C4-2B (cell line): Measurements from ENCODE around the gene DDX39A.
"Not testable (repeated sequence)": the region's sequence is repeated elsewhere in the genome, so short reads cannot be mapped to it uniquely, and the experiment has no call there.

ENCODE experiments used
- H3K27ac ChIP-seq: fragments of 450-650 bp; 2 replicates; pipeline ENCODE4 v1.5.1; 2017
- ZFX ChIP-seq: fragments of 450-650 bp; IDR thresholded peaks from 2 replicates; pipeline ENCODE4 v1.6.1; 2017
- TF ChIP-seq, protein P1 (sequence below): fragments of 450-650 bp; conservative IDR thresholded peaks from 2 replicates; pipeline ENCODE4 v1.5.1; 2017; ENCODE audit warnings: mild to moderate bottlenecking

Gene DDX39A

DNA sequence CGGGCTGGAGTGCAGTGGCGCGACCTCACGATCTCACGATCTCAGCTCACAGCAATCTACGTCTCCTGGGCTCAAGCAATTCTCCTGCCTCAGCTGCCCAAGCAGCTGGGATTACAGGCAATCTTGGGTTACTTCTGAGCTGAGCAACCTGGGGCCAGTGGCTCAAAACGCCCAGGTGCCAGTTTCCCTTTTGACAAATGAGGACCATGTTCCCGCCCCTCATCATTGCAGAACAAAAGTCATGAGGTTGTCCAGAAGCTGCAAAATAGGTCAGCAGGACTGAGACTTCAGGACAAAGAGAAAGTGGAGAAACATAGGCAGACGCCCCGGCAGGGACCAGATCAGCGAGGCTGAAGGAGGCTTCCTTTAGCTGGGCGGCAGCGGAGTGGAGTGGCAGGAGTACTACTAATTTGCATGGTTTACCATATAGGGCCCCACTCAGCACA is 41.2 kb downstream of the DDX39A start:
- H3K27ac ChIP-seq, result no peak overlapping the region
- TF ChIP-seq, protein P1, sequence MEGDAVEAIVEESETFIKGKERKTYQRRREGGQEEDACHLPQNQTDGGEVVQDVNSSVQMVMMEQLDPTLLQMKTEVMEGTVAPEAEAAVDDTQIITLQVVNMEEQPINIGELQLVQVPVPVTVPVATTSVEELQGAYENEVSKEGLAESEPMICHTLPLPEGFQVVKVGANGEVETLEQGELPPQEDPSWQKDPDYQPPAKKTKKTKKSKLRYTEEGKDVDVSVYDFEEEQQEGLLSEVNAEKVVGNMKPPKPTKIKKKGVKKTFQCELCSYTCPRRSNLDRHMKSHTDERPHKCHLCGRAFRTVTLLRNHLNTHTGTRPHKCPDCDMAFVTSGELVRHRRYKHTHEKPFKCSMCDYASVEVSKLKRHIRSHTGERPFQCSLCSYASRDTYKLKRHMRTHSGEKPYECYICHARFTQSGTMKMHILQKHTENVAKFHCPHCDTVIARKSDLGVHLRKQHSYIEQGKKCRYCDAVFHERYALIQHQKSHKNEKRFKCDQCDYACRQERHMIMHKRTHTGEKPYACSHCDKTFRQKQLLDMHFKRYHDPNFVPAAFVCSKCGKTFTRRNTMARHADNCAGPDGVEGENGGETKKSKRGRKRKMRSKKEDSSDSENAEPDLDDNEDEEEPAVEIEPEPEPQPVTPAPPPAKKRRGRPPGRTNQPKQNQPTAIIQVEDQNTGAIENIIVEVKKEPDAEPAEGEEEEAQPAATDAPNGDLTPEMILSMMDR, result no peak
- no peak for TF ChIP-seq ZFX

- no peak for TF ChIP-seq ZFX
- TF ChIP-seq, protein P1, result no peak
- H3K27ac ChIP-seq, result no peak overlapping the region
Measured at GRCh38 chr19:14375582-14376291, 43.4 kb downstream of the DDX39A start.

- H3K27ac ChIP-seq, result no peak overlapping the region
- TF ChIP-seq, protein P1, result no peak
- no peak for TF ChIP-seq ZFX
Measured at GRCh38 chr19:14375055-14375581, 44.0 kb downstream of the DDX39A start.

GRCh38 chr19:14374313-14374712 is 44.8 kb downstream of the DDX39A start:
- H3K27ac ChIP-seq, result not testable (repeated sequence)

DNA sequence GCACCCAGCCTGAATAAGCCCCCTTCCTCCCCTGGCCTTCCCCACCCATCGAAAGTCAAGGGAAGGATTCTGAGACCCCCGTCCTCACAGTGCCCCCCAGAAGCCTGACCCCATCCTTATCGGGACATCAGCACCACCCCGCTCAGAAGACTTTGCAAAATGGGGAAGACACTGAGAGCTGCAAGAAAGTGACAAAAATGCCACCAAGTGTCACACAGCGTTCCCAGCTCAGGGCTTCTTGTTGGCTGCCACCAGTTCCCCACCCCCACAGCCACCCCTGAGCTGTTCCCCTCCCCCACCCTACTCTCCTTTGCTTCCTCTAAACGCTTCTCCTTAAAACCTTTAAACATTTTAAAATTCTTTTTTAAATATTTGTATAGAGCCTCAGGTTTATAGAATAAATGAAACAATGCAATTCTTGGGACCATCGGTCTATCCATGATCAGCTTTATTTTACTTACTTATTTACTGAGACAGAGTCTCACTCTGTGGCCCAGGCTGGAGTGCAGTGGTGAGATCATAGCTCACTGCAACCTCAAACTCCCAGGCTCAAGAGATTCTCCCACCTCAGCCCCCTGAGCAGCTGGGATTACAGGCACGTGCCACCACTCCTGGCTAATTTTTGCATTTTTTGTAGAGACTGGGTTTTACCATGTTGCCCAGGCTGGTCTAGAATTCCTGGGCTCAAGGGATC is 46.6 kb downstream of the DDX39A start:
- H3K27ac ChIP-seq, result not testable (repeated sequence)

DNA sequence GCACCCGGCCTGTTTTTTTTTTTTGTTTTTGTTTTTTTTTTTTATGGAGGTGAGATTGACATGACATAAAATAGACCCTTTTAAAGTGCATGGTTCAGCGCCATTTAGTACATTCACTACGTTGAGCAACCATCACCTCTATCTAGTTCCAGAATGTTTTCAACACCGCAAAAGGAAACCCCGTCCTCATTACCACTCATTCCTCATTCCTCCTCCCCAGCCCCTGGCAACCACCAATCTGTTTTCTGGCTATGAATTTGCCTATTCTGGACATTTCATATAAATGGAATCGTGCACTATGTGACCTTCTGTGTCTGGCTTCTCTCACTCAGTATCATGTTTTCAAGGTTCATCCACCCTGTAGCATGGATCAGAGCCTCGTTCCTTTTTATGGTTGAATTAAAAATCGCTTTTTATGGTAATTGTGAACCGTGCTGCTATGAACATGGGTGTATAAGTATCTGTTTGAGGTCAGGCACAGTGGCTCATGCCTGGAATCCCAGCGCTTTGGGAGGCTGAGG is 47.8 kb downstream of the DDX39A start:
- no peak overlapping the region for H3K27ac ChIP-seq
- TF ChIP-seq, protein P1, result no peak
- TF ChIP-seq ZFX, result no peak

- no peak overlapping the region for H3K27ac ChIP-seq
- TF ChIP-seq ZFX, result no peak
- TF ChIP-seq, protein P1, result no peak
Measured at GRCh38 chr19:14370940-14371280, 48.2 kb downstream of the DDX39A start.

GRCh38 chr19:14370169-14370939 is 48.8 kb downstream of the DDX39A start:
- TF ChIP-seq ZFX, result no peak
- TF ChIP-seq, protein P1, result no peak
- no peak overlapping the region for H3K27ac ChIP-seq
